ENCODE results near the gene CNBP.
"Not testable (repeated sequence)": the region's sequence is repeated elsewhere in the genome, so short reads cannot be mapped to it uniquely, and the experiment has no call there.

Gene CNBP

DNA sequence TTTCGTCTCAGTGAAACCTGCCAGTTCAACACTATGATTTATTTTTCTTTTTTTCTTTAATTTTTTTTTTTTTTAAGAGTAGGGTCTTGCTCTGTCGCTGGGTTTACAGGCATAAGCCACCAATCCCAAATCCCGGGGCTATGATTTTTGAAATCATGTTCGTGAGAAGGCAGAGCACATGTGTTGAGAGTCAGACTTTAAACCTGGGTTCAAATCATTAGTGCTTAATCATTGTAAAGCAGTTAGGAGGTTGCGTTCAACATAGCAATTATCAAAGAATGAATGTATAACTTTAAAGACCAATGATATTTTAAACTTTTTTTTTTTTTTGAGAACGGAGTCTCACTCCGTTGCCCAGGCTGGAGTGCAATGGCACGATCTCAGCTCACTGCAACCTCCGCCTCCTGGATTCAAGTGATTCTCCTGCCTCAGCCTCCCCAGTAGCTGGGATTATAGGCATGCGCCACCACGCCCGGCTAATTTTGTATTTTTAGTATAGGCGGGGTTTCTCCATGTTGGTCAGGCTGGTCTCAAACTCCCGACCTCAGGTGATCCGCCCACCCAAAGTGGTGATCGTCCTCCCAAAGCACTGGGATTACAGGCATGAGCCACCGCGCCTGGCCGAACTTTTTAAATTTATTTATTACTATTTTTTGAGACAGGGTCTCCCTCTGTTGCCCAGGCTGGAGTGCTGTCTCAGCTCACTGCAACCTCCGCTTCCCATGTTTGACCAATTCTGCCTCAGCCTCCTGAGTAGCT, 1.3 kb upstream of the CNBP start:
- DNase-seq = not testable (repeated sequence)

DNA sequence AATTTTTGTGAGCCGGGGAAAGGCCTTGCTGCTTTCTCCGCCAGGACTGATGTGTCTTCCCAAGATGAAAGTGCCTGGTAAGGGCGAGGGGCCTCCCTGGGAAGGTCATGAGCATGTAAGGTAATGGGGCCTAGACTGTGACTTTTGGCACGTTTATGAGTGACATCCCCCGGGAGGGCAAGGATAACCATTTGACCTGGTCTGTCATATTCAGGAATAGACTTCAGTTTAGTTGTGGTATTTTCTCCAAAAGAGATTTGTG, 631 bp upstream of the CNBP start:
- no peak for DNase-seq

DNA sequence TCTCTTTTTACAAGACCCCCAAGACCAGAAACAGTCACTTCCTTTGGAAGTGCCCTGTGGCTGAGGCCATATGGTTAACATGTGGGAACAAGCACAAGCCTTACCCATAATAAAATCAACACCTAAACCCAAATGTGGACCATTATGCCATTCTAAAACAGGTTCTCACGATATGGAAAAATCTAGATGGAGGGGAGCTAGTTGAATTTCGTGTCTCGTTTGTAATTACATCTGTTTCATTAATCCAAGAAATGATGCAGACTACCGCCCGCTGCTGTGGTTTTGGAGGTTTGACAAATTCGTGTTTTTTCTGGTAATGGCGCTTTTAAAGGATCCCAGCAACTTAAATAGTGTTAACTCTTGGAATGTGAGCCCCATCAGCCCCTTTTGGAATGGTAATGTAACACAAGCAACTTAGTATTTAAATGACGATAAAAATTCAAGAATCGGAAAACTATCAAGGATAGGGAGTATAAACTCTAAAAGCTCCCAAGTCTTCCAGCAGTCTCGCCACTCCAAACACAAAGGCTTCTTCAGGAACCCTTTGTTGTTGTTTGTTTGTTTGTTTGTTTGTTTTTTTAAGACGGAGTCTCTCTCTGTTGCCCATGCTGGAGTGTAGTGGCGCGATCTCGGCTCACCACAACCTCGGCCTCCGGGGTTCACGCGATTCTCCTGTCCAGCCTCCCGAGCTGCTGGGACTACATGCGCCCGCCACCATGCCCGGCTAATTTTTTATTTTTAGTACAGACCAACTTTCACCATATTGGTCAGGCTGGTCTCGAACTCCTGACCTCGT, 1.1 kb downstream of the CNBP start:
- DNase-seq = peak; percentile 64

DNA sequence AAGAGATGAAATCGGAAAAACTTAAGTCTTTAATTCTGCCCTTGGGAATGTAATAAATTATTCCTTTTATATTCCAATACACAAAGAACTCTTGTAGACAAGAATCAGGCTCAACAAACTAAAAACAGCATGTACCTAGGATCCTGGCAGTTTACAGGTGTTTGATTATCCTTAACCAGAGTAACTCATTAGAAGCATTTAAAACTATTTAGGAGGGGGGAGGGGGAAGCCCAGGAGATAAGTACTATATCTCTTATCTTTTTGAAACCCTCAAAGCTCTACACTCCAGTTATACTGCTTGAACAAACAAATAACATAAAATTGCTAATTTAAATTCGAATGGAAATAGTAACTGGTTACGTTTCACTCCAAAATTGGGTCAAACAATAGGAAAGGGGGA, 1.9 kb downstream of the CNBP start:
- peak; percentile 55 for DNase-seq

DNA sequence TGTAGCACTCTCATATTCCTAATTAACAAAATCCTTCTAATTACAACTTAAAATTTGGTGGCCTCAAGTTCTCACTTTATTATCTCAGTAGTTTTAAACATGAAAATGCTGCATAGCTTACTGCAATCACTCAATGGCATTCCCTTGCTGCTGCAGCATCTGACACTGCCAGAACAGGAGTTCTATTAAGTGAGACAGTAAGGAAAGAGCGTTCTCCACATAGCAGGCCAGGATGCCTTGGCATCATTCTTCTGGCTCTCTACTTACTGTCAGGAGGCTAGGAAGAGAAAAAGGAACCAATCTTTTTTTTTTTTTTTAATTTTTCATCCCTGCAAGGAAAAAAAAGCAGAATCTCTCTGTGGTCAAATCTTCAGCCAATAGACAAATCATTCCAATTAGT, 3.2 kb downstream of the CNBP start:
- no peak for DNase-seq

DNA sequence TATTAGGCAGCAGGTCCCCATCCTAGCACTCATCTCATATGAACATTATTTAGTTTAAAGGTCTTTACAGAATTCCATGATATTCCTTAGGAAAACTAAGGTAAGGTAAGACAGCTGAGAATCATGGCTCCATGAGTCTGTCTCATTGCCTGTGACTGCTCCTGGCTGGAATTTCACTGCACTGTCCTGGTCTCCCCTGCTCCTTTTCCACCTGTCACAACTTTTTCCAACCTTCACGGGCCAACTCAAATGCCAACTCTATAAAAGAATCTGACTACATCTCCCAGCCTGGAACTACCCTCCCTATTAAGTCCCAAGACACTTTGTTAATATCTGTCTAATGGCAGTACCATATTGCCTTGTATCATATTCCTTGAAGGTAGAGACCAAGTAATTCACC, 7.6 kb downstream of the CNBP start:
- no peak for DNase-seq

DNA sequence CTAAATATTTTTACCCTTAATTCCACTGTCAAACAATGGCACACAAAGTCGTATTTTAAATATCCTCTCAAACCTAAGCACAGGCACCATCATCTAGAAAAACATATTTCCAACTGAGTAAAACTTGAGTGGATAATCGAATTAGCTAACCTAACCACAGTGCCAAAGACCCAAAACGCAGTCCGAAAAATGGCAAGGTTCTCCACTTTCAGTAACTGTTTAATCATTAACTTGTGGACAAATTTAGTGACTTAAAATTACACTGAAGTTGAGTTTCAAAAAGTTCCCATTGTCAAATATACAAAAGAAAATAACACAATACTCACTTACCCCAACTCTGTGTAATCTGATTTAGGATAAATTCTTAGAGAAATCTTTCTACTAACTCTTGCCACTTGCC, 10.0 kb downstream of the CNBP start:
- no peak for DNase-seq

DNA sequence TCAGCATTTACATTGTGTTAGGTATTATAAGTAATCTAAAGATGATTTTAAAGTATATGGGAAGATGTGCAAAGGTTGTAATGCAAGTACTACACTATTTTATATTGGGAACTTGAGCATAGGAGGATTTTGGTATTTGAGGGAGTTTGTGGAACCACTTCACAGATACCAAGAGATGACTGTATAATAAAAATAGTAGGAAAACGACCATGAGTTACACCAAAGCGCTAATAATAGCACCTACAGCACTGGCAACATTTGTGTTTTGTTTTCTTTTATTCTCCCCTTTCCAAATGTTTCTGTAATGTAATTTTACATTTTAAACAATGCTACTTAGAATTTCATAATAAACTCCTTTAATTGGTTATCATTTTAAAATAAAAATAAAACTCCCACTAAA, 10.5 kb downstream of the CNBP start:
- no peak for DNase-seq

DNA sequence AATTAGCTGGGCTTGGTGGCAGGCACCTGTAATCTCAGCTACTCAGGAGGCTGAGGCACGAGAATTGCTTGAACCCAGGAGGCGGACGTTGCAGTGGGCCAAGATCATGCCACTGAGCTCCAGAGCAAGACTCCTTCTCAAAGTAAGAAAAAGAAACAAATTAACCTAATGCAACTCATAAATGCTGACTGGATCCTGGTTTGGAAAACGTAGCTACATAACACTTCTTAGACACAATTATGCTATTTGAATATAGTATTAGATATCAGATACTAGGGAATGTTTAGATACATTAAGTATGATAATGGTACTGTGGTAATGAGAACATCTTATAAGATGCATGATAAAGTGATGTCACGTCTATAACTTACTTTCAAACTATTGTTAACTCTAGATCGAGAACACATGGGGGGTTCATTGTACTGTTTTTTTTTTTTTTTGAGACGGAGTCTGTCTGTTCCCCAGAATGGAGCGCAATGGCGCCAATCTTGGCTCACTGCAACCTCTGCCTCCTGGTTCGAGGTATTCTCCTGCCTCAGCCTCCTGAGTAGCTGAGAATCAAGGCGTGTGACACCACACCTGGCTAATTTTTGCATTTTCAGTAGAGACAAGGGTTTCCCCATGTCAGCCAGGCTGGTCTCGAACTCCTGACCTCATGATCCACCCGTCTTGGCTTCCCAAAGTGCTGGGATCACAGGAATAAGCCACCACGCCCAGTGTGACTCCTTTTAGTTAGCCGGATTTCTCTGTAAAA, 16.9 kb downstream of the CNBP start:
- DNase-seq = no peak

DNA sequence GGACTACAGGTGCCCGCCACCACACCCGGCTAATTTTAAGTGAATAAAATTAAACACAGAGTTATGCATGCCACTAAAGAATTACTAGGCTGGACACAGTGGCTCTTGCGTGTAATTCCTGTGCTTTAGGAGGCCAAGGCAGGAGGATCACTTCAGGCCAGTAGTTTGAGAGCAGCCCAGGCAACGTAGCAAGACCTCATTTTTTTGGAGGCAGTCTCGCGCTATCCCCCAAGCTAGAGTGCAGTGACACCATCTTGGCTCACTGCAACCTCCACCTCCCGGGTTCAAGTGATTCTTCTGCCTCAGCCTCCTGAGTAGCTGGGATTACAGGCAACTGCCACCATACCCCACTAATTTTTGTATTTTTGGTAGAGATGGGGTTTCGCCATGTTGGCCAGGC, 18.1 kb downstream of the CNBP start:
- DNase-seq = not testable (repeated sequence)

DNA sequence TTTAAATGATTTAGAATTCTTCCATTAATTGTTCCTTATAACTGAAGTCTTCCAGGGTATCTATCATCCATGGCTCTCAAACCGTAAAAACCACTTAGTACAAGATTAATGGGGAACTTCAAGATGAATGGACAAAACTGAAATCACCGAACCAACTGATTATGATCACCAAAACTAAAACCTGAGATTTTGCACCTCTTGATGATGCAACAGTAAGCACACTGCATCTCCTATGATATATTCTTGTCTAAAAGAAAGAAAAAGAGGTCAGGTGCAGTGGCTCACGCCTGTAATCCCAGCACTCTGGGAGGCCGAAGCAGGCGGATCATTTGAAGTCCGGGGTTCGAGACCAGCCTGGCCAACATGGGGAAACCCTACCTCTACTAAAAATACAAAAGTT, 19.2 kb downstream of the CNBP start:
- no peak for DNase-seq

DNA sequence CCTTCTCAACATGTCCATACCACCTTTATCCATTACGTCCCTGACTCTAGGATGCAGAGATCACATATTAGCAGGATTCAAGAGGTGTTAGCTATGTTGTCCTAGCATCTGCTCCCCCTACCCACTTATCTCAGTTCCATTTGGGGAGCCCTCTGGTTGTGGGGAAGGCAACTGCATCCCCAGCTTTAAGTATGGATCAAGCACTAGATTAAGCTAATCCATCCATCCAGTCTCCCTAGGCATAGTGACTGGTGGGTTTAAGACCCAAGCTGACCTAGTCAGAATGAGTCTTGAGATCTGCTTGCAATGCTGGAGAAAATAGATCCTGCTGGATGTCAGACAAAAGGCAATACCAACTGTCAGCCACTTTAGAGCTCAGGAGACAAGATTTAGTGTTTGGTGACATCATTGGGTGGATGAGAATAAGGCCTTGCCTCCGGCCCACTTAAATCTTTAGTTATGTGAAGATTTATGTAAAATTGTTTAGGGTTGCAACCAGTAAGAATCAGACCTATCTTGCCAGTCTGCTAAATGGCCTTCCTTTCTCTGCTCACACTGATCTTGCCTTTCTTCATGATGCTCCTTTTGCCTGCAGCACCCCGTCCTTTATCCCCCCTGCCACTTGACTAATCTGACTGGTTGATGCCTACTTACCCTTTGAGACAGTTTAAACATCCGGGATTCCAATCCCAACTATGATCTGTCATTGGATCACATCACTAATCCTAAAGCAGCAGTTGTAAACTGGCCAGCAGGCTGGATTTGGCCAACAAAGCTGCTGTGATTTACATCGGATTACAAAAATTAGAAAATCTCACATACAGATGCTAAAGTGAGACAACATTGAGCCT, 20.7 kb downstream of the CNBP start:
- peak; percentile 62 for DNase-seq

DNA sequence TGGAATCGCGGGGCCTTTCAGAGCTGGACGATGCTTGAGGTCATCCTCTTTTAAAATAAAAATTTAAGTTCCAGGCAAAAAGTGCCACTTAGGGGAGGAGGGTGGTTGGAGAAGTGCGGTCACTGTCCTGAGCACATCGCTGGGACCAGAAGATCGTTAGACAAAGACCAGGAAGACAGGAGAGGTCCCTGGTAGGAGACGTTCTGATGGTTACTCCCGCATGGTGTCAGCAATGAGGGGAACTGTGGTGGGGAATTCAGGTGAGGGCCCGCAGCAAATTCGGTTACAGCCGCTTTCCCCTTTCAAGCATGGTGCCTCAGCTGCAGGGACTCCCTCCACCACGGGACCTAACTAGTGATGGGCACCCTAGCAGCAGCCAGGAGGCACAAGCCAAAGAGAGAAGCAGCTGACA, 21.8 kb downstream of the CNBP start:
- DNase-seq = peak; percentile 65

DNA sequence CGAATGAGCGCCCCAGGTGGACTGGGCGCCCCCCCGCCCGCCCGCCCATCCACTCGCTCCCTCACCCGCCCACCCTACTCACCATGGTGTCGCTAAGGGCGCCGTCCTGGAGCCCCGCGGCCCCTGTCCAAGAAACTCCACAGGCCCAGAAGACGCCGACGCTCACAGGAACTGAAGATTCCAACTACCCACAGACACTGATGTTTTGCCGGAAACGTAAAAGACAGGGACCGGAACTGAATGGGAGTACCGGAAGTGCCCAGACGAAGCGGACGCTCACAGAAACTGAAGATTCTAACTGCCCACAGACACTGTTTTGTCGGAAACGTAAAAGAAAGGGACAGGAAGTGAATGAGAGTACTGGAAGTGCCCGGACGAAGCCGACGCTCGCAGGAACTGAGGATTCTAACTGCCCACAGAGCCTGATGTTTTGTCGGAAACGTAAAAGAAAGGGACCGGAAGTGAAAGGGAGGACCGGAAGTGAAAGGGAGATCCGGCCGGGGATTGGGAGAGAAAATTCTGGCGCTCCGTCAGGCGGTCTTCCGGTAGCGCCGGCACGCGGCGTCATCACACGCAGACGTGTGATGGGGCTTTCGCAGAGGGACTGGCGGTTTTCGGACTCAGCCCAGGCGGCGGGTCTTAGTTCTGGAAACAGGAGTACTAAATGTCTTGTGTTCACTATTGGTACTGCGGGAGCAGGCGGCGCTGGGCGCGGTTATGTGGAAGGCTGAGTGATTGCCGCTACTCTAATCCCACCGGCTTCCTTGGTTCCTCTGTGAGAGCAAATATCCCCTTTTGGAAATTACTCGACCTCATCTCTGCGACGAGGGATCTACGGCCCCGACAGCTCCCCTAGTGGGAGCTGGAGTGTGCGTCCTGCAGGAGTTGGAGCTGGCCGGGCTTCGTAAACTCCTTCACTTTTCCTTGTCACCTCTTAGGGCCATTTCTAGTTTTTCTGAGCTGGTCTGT, 22.5 kb downstream of the CNBP start, which contains the start of gene ISY1:
Gene ISY1, minus strand, starts transcription at position 173 of the 969 bp plus-strand sequence. Its CDS starts 88 bp downstream, at position 85.
- DNase-seq = peak; percentile 98

DNA sequence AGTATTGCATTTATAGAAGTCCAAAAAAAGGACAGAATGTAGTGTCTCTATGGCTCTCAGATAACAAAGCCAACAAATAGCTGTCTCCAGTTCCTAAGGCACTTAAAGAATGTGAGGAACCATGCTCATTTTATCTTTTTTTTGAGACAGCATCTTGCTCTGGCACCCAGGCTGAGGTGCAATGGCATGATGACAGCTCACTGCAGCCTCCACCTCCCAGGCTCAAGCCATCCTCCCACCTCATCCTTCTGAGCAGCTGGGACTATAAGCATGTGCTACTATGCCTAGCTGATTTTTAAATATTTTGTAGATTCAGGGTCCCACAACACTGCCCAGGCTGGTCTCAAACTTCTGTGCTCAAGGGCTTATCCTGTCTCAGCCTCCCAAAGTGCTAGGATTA, 38.9 kb downstream of the CNBP start:
- DNase-seq = no peak

DNA sequence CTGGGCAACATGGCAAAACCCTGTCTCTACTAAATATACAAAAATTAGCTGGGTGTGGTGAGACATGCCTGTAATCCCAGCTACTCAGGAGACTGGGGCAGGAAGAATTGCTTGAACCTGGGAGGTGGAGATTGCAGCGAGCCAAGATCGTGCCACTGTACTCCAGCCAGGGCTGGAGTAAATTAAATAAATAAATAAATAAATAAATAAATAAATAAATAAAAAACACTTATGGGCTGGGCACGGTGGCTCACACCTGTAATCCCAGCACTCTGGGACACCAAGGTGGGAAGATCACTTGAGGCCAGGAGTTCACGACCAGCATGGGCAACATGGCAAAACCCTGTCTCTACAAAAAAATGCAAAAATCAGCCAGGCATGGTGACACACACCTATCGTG, 42.7 kb downstream of the CNBP start:
- DNase-seq = not testable (repeated sequence)

DNA sequence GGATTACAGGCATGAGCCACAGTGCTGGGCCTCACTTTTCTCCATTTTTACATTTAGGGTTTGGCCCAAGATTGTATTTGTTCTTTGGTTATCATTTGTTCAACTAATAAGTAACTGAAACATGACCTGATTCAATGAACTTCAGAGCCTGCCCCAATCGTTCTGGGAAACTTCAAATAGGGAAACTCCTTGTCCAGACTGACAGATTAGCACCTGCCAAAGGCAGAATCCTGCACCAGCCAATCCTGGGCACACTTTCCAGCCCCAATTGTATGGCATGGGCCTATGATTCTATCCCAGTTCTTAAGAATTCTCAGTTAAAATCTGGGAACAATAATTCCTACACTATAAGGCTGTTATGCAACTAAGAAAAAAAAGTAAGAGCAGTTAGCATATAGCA, 43.8 kb downstream of the CNBP start:
- DNase-seq = no peak

DNA sequence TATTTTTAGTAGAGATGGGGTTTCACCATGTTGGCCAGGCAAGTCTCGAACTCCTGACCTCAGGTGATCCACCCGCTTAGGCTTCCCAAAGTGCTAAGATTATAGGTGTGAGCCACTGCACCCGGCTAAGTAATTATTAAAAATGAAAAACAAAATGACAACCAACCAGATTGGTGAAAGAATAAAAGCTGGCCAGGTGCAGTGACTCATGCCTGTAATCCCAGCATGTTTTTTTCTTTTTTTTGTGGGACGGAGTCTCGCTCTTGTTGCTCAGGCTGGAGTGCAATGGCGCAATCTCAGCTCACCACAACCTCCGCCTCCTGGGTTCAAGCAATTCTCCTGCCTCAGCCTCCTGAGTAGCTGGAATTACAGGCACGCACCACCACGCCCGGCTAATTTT, 47.4 kb downstream of the CNBP start:
- not testable (repeated sequence) for DNase-seq

DNA sequence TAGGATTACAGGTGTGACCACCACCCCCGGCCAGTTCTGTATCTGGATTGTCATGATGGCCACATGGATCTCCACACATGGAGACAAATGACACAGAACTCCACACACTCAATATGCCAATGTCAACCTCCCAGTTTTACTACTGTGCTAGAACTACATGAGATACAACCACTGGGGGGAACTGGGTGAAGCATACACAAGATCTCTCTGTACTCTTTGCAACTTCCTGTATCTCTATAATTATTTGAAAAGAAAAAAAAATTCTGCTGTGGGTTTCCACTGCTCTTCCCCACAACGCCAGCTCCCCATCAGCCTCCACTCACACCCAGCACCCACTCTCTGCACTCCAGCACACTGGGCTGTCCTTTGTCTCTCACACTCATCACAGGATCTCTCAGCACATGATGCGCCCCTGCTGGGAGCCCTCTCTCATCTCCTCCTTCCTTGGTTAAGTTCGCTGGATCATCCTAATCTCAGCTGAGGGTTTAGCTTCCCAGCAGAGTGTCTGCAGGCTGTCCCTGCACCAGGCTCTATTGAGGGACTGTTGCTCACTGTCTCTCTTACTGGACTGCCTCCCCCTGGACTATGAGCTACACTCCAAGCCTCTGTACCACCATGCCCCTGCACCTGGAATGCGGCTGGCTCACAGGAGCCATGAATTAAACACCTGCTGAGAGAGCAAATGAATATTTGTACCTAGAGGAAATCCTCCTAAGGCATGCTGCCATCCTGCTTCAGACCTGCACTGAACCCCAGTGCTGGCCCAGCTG, 51.4 kb downstream of the CNBP start:
- no peak for DNase-seq

DNA sequence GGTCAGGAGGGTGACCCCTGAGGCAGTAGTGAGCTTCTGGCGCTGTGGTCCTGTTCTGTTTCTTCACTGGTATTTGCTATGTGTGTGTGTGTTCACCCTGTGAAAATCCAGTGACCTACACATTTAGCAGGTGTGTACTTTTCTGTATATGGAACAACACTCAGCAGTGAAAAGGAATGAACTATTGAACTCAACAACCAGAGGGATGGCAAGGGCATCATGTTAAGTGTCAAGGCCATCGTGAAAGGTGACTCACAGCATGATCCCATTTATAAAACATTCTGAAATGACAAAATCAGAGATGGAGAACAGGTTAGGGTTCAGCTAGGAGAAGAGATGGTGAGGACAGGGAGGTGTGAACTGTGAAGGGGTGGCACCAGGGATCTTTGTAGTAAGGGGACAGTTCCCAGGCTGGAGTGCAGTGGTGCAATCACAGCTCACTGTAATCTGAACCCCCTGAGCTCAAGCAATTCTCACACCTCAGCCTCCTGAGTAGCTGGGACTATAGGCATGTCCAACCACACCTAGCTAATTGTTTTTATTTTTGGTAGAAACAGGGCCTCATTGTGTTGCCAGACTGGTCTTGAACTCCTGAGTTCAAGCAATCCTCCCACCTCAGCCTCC, 52.1 kb downstream of the CNBP start:
- DNase-seq = no peak

Data from hematopoietic multipotent progenitor cell treated with erythropoietin and hydrocortisone succinate and interleukin-3 and kit ligand, for 4 days (in vitro differentiated cells).